ENCODE measurements around the gene TRH. TPM values are rescaled to one million over a fixed set of nuclear protein-coding genes. Genes with fewer than 3 reads are reported as not detected.

Gene TRH
- total and polyA plus RNA-seq, 9 donors, result 0.32 to 2.8 (median 0.81) TPM

DNA sequence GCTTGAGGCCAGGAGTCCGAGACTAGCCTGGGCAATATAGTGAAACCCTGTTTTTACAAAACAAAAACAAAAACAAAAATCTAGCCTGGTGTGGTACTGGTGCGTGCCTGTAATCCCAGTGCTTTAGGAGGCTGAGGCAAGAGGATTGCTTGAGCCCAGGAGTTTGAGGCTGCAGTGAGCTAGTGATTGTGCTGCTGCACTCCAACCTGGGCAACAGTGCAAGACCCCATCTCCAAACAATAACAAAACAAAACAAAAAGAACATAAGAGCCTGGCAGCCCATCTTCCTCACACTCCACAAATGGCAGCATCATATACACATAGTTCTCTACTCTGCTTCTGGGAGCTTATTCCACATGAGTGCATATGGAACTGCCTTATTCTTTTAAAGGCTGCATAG is 2.2 kb upstream of the TRH start:
- no peaks in the 10 kb centered on the region for H3K27me3 ChIP-seq
- intact Hi-C loops (cut with DNase I), result no loop called here
- H3K4me1 ChIP-seq (ENCODE audit: insufficient read depth), result peaks cover 7% of the 10 kb centered on the region
- no peaks in the 10 kb centered on the region for H3K36me3 ChIP-seq
- DNase-seq, result no peak
- H3K9me3 ChIP-seq, result no peaks in the 10 kb centered on the region
- no peak overlapping the region for H3K27ac ChIP-seq
- TF ChIP-seq POLR2A (IDR thresholded peaks at IDR 0.05) (no peak), EP300 (IDR thresholded peaks at IDR 0.05) (no peak)
- TF ChIP-seq, protein P1, sequence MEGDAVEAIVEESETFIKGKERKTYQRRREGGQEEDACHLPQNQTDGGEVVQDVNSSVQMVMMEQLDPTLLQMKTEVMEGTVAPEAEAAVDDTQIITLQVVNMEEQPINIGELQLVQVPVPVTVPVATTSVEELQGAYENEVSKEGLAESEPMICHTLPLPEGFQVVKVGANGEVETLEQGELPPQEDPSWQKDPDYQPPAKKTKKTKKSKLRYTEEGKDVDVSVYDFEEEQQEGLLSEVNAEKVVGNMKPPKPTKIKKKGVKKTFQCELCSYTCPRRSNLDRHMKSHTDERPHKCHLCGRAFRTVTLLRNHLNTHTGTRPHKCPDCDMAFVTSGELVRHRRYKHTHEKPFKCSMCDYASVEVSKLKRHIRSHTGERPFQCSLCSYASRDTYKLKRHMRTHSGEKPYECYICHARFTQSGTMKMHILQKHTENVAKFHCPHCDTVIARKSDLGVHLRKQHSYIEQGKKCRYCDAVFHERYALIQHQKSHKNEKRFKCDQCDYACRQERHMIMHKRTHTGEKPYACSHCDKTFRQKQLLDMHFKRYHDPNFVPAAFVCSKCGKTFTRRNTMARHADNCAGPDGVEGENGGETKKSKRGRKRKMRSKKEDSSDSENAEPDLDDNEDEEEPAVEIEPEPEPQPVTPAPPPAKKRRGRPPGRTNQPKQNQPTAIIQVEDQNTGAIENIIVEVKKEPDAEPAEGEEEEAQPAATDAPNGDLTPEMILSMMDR (IDR thresholded peaks at IDR 0.05), result no peak
- 88 to 100% (median 100%) methylated on average over 2 of the region's 2 CpGs for WGBS, 3 donors
- no peak overlapping the region for H3K4me3 ChIP-seq

DNA sequence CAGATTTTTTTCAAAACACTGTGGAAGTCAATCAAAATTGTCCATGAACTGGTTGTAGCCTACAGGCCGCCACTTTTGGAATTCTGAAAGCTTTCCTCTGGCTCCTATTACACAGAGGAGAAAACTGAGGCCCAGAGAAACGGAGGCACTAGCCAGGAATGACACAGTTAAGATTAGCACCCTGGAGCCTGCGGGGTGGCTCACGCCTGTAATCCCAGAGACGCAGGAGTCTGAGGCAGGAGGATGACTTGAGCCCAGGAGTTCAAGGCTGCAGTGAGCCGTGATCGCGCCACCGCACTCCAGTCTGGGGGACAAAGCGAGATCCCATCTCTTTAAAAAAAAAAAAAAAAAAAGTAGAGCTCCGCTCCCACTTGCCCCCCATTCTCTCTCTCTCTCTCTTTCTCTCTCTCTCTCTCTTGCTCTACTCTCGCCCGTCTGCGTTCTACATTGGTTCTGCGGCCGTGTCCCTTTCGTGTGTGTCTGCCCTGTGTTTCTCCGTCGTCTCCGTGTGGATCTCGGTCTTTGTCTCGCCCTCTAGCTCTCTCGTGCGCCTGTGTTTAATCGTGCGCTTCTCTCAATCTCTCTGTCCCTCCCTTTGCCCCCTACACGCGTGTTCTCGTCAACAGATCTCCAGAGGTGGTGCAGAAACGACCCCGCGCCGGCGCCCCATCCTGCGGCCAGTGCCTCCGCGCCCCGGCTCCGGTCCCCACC is 512 bp upstream of the TRH start:
- peaks cover 7% of the 10 kb centered on the region for H3K4me1 ChIP-seq (ENCODE audit: insufficient read depth)
- DNase-seq, result no peak
- H3K27me3 ChIP-seq, result no peaks in the 10 kb centered on the region
- TF ChIP-seq EP300 (IDR thresholded peaks at IDR 0.05), result no peak
- no peak for TF ChIP-seq POLR2A (IDR thresholded peaks at IDR 0.05)
- H3K4me3 ChIP-seq, result no peak overlapping the region
- WGBS, 3 donors, result 37 to 44% (median 38%) methylated on average over 39 of the region's 39 CpGs
- intact Hi-C loops (cut with DNase I), result no loop called here
- H3K36me3 ChIP-seq, result no peaks in the 10 kb centered on the region
- no peak overlapping the region for H3K27ac ChIP-seq
- no peaks in the 10 kb centered on the region for H3K9me3 ChIP-seq

DNA sequence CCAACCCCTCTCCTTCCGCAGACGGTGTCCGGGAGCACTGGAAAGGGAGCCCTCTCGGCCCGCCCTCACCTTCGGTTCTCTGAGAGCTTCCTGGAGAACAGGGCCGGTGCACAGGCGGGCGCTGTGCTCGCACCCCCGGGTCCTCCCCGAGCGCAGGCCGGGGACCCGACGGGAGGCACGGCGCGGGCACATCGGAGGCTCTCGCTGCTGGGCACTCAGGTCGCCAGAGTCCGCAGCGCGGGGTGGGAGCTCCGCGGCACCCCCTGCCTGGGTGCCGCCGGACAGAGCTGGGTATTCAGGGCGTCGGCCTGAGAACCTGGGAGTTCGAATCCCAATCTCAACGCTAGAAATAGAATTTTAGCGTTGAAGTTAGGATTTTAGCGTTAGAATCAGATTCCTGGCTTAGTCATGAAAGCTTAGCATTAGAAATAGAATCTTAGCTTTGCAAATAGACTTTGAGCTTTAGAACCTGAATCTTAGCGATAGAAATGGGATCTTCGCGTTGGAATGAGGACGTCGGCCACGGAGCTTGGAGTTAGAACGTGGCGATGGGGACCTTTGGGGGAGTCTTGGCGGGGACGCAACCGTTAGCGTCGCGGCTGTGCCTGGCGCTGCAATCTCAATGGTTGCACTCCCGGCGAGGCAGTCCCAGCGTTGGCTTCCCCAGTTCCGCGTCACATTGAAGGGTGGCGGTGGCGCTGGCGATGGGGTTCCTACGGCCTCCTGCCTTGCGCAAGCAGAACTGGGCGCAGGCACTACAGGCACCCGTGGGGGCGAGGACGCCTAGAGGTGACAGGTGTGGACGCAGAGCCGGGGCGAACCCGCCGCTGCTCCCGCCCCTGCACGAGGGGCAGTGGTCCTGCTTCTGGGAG is 549 bp downstream of the TRH start:
- no peaks in the 10 kb centered on the region for H3K27me3 ChIP-seq
- intact Hi-C loops (cut with DNase I), result no loop called here
- peak in 2 of 5 donors; percentile 21 to 23 for DNase-seq
- no peaks in the 10 kb centered on the region for H3K36me3 ChIP-seq
- no peak overlapping the region for H3K27ac ChIP-seq
- H3K4me3 ChIP-seq, result no peak overlapping the region
- H3K9me3 ChIP-seq, result no peaks in the 10 kb centered on the region
- 1 to 4% (median 3%) methylated on average over 56 to 71 of the region's 71 CpGs for WGBS, 3 donors
- peaks cover 7% of the 10 kb centered on the region for H3K4me1 ChIP-seq (ENCODE audit: insufficient read depth)
- TF ChIP-seq EP300 (IDR thresholded peaks at IDR 0.05) (no peak), POLR2A (IDR thresholded peaks at IDR 0.05) (no peak)
- TF ChIP-seq, protein P1 (IDR thresholded peaks at IDR 0.05), result no peak

DNA sequence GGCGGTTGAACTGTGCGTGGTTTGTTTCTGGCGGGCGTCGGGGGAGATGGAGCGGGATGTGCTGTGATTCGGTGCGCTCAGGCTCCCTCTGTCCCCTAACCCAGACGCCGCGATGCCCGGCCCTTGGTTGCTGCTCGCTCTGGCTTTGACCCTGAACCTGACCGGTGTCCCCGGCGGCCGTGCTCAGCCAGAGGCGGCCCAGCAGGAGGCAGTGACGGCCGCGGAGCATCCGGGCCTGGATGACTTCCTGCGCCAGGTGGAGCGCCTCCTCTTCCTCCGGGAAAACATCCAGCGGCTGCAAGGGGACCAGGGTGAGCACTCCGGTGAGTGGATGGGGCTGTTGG is 1.2 kb downstream of the TRH start:
- Histone ChIP-seq H3K27ac (no peak overlapping the region), H3K27me3 (no peaks in the 10 kb centered on the region), H3K36me3 (no peaks in the 10 kb centered on the region), H3K9me3 (no peaks in the 10 kb centered on the region), H3K4me3 (no peak overlapping the region), H3K4me1 (ENCODE audit: insufficient read depth) (peaks cover 7% of the 10 kb centered on the region)
- intact Hi-C loops (cut with DNase I), result no loop called here
- WGBS, 3 donors, result 3 to 4% (median 4%) methylated on average over 20 to 27 of the region's 27 CpGs
- DNase-seq, result peak in 1 of 5 donors; percentile 38
- no peak for TF ChIP-seq POLR2A (IDR thresholded peaks at IDR 0.05)
- TF ChIP-seq EP300 (IDR thresholded peaks at IDR 0.05), result no peak
- TF ChIP-seq, protein P1 (IDR thresholded peaks at IDR 0.05), result no peak

DNA sequence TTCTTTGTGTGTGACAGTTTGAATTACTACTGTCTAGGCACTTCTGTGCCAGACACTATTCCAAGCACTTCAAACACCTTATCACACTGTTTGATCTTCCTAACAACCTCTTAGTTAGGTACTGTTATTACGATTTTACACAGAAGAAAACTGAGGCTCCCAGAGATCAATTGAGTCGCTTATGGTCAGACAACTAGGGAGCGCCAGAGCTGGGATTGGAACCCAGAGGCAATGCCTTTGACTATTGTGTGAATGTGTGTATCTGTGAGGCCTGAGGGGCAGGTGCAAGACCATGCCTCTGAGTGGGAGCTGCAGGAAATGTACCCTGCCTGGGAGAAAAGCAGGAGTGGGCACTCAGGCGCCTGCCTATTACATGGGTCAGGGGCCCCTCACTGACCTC is 1.8 kb downstream of the TRH start:
- Histone ChIP-seq H3K4me3 (no peak overlapping the region), H3K4me1 (ENCODE audit: insufficient read depth) (peaks cover 7% of the 10 kb centered on the region), H3K27me3 (no peaks in the 10 kb centered on the region), H3K9me3 (no peaks in the 10 kb centered on the region), H3K27ac (no peak overlapping the region), H3K36me3 (no peaks in the 10 kb centered on the region)
- TF ChIP-seq, protein P1 (IDR thresholded peaks at IDR 0.05), result no peak
- TF ChIP-seq EP300 (IDR thresholded peaks at IDR 0.05) (no peak), POLR2A (IDR thresholded peaks at IDR 0.05) (no peak)
- DNase-seq, result no peak
- intact Hi-C loops (cut with DNase I), result no loop called here
- 75 to 85% (median 84%) methylated on average over 4 of the region's 4 CpGs for WGBS, 3 donors

Measured in ovary (tissue), 9 donors.